ENCODE measurements around the gene USP17L19. TPM values are rescaled to one million over a fixed set of nuclear protein-coding genes. Genes with fewer than 3 reads are reported as not detected.

The USP17L19 gene
- total RNA-seq, 1 donor from 2014 or later = not detected

Other genes starting within 250 kb of the USP17L19 start
- gene FAM90A26, start 83.0 kb upstream of the USP17L19 start, total RNA-seq (ENCODE audit: low replicate concordance) = not detected in 2 replicates
- not detected in 2 replicates for gene USP17L10, start 42.7 kb upstream of the USP17L19 start, total RNA-seq (ENCODE audit: low replicate concordance)
- gene USP17L11, start 38.0 kb upstream of the USP17L19 start, total RNA-seq (ENCODE audit: low replicate concordance) = not detected in 2 replicates
- gene USP17L12, start 33.2 kb upstream of the USP17L19 start, total RNA-seq (ENCODE audit: low replicate concordance) = not detected in 2 replicates
- 0.09 TPM in 1 of 2 replicates, not detected in the other for gene USP17L13, start 28.5 kb upstream of the USP17L19 start, total RNA-seq (ENCODE audit: low replicate concordance)
- gene USP17L15, start 19.0 kb upstream of the USP17L19 start, total RNA-seq (ENCODE audit: low replicate concordance) = not detected in 2 replicates
- gene USP17L17, start 9.5 kb upstream of the USP17L19 start, total RNA-seq (ENCODE audit: low replicate concordance) = 0.09 TPM in 1 of 2 replicates, not detected in the other
- gene USP17L18, start 4.7 kb upstream of the USP17L19 start, total RNA-seq (ENCODE audit: low replicate concordance) = not detected in 2 replicates
- gene USP17L20, start 4.7 kb downstream of the USP17L19 start, total RNA-seq (ENCODE audit: low replicate concordance) = not detected in 2 replicates
- gene USP17L21, start 9.5 kb downstream of the USP17L19 start, total RNA-seq (ENCODE audit: low replicate concordance) = not detected in 2 replicates
- gene USP17L22, start 14.2 kb downstream of the USP17L19 start, total RNA-seq (ENCODE audit: low replicate concordance) = not detected in 2 replicates
- not detected in 2 replicates for gene USP17L24, start 71.8 kb downstream of the USP17L19 start, total RNA-seq (ENCODE audit: low replicate concordance)
- not detected in 2 replicates for gene USP17L25, start 76.5 kb downstream of the USP17L19 start, total RNA-seq (ENCODE audit: low replicate concordance)
- gene USP17L26, start 81.3 kb downstream of the USP17L19 start, total RNA-seq (ENCODE audit: low replicate concordance) = not detected in 2 replicates
- not detected in 2 replicates for gene USP17L5, start 86.0 kb downstream of the USP17L19 start, total RNA-seq (ENCODE audit: low replicate concordance)
- not detected in 2 replicates for gene USP17L27, start 90.8 kb downstream of the USP17L19 start, total RNA-seq (ENCODE audit: low replicate concordance)
- gene USP17L28, start 95.5 kb downstream of the USP17L19 start, total RNA-seq (ENCODE audit: low replicate concordance) = not detected in 2 replicates
- not detected in 2 replicates for gene USP17L29, start 100.3 kb downstream of the USP17L19 start, total RNA-seq (ENCODE audit: low replicate concordance)
- gene USP17L30, start 109.8 kb downstream of the USP17L19 start, total RNA-seq (ENCODE audit: low replicate concordance) = not detected in 2 replicates
- not detected in 2 replicates for gene DEFB131A, start 191.0 kb downstream of the USP17L19 start, total RNA-seq (ENCODE audit: low replicate concordance)

Measured in neural progenitor cell (in vitro differentiated cells).